ENCODE measurements around the gene AGO3. TPM values are rescaled to one million over a fixed set of nuclear protein-coding genes. Genes with fewer than 3 reads are reported as not detected.
"Not testable (repeated sequence)": the region's sequence is repeated elsewhere in the genome, so short reads cannot be mapped to it uniquely, and the experiment has no call there.

AGO3 gene
- 10 to 100 TPM; 26.1 to 29.8 TPM for total RNA-seq

- CTCF ChIA-PET: interaction anchor here (0.6 to 2.0 kb wide), 5 partner anchors 11 to 684 kb away, joined by 3 to 5 read pairs (median 4); partner anchors contain the start of genes AGO1 and TRAPPC3
These were observed at the start of gene AGO3 for GRCh38 chr1:35930593-35931445. Gene AGO3 (plus strand): TSS chr1:35931105. CDS start chr1:35931427, 322 bp downstream.

GRCh38 chr1:35881850-35882273 lies 49.0 kb upstream of the AGO3 start:
- ChIA-PET CTCF (interaction anchor here (0.6 to 1.4 kb wide), 2 partner anchors 126 to 260 kb away, joined by 3 to 4 read pairs; no protein-coding TSS in a partner anchor), POLR2A (no interaction called here)

More at GRCh38 chr1:35930593-35931445, at the start of gene AGO3:
- POLR2A ChIA-PET: interaction anchor here (0.6 to 1.3 kb wide), 8 partner anchors 12 to 1982 kb away, joined by 3 to 6 read pairs (median 3); partner anchors contain the start of genes ADPRS, CLSPN, NCDN and THRAP3

- CTCF ChIA-PET: interaction anchor here (1.4 kb wide), 1 partner anchor 126 kb away, joined by 3 read pairs; no protein-coding TSS in a partner anchor
- POLR2A ChIA-PET: no interaction called here
These were observed 48.3 kb upstream of the AGO3 start for GRCh38 chr1:35882586-35882944.

GRCh38 chr1:35882945-35883634 lies 47.8 kb upstream of the AGO3 start, which contains the start of gene AGO1:
Gene AGO1 (plus strand): TSS chr1:35883209. CDS start chr1:35883422, 213 bp downstream.
- CTCF ChIA-PET: interaction anchor here (0.6 to 1.8 kb wide), 6 partner anchors 9 to 166 kb away, joined by 3 to 5 read pairs (median 4); partner anchors contain the start of gene AGO3
- POLR2A ChIA-PET: interaction anchor here (0.6 kb wide), 1 partner anchor 431 kb away, joined by 3 read pairs; no protein-coding TSS in a partner anchor

- CTCF ChIA-PET: interaction anchor here (0.6 to 1.8 kb wide), 5 partner anchors 9 to 165 kb away, joined by 4 to 5 read pairs (median 4); partner anchors contain the start of gene AGO3
- POLR2A ChIA-PET: interaction anchor here (0.6 kb wide), 2 partner anchors 47 to 431 kb away, joined by 3 read pairs; partner anchors contain the start of gene AGO3
These were observed 47.2 kb upstream of the AGO3 start for GRCh38 chr1:35883635-35884101.

- CTCF ChIA-PET: no interaction called here
- POLR2A ChIA-PET: no interaction called here
These were observed 46.0 kb upstream of the AGO3 start for GRCh38 chr1:35884934-35885333.

GRCh38 chr1:35885961-35886558 lies 44.8 kb upstream of the AGO3 start:
- POLR2A ChIA-PET: no interaction called here
- CTCF ChIA-PET: no interaction called here

- ChIA-PET POLR2A (no interaction called here), CTCF (no interaction called here)
These were observed 44.1 kb upstream of the AGO3 start for GRCh38 chr1:35886577-35887431.

- CTCF ChIA-PET: no interaction called here
- POLR2A ChIA-PET: no interaction called here
These were observed 43.4 kb upstream of the AGO3 start for GRCh38 chr1:35887508-35887907.

GRCh38 chr1:35888255-35888654 lies 42.6 kb upstream of the AGO3 start:
- POLR2A ChIA-PET: no interaction called here
- CTCF ChIA-PET: interaction anchor here (0.5 kb wide), 1 partner anchor 763 kb away, joined by 3 read pairs; no protein-coding TSS in a partner anchor

- POLR2A ChIA-PET, CTCF ChIA-PET: not testable (repeated sequence)
These were observed 41.9 kb upstream of the AGO3 start for GRCh38 chr1:35888981-35889380.

- ChIA-PET CTCF (interaction anchor here (1.5 kb wide), 1 partner anchor 10 kb away, joined by 4 read pairs; the partner anchor contains the start of gene AGO1), POLR2A (interaction anchor here (0.5 kb wide), 1 partner anchor 39 kb away, joined by 3 read pairs; no protein-coding TSS in a partner anchor)
These were observed 37.6 kb upstream of the AGO3 start for GRCh38 chr1:35893051-35893879.

- ChIA-PET CTCF (no interaction called here), POLR2A (no interaction called here)
These were observed 36.7 kb upstream of the AGO3 start for GRCh38 chr1:35894183-35894582.

GRCh38 chr1:35894656-35895055 lies 36.2 kb upstream of the AGO3 start:
- POLR2A ChIA-PET: no interaction called here
- CTCF ChIA-PET: no interaction called here

- CTCF ChIA-PET: no interaction called here
- POLR2A ChIA-PET: no interaction called here
These were observed 31.0 kb upstream of the AGO3 start for GRCh38 chr1:35899941-35900340.

- CTCF ChIA-PET: interaction anchor here (0.5 to 0.6 kb wide), 2 partner anchors 22 to 93 kb away, joined by 3 to 6 read pairs; no protein-coding TSS in a partner anchor
- POLR2A ChIA-PET: interaction anchor here (0.6 kb wide), 1 partner anchor 519 kb away, joined by 3 read pairs; no protein-coding TSS in a partner anchor
These were observed 29.7 kb upstream of the AGO3 start for GRCh38 chr1:35901235-35901634.

- CTCF ChIA-PET: no interaction called here
- POLR2A ChIA-PET: interaction anchor here (0.7 kb wide), 1 partner anchor 107 kb away, joined by 3 read pairs; no protein-coding TSS in a partner anchor
These were observed 28.2 kb upstream of the AGO3 start for GRCh38 chr1:35902671-35903070.

GRCh38 chr1:35914717-35915116 lies 16.2 kb upstream of the AGO3 start:
- ChIA-PET CTCF (no interaction called here), POLR2A (no interaction called here)
